Immature natural killer cell (primary cell): Measurements from ENCODE around the gene PPIP5K1. TPM values are rescaled to one million over a fixed set of nuclear protein-coding genes. Genes with fewer than 3 reads are reported as not detected.

Source experiments
- DNase-seq, 3 donors: peaks; one replicate each; pipeline ENCODE4 v3.0.0; 2022; ENCODE audit warnings: mixed read lengths in 1 of 3
- H3K27ac Mint-ChIP-seq, 6 donors: one replicate each; pipeline ENCODE4 v1.8.0; 2020; ENCODE audit warnings: mixed read lengths in 6 of 6, mild to moderate bottlenecking in 5 of 6, inconsistent platforms in 4 of 6, moderate library complexity in 3 of 6
- H3K27me3 Mint-ChIP-seq, 3 donors: one replicate each; pipeline ENCODE4 v1.8.0; 2020 to 2021; ENCODE audit warnings: low read depth in 3 of 3, mild to moderate bottlenecking in 3 of 3, mixed read lengths in 3 of 3, moderate library complexity in 3 of 3, inconsistent platforms in 1 of 3
- H3K36me3 Mint-ChIP-seq, 3 donors: one replicate each; pipeline ENCODE4 v1.8.0; 2020; ENCODE audit warnings: mixed read lengths in 3 of 3, inconsistent platforms in 2 of 3, mild to moderate bottlenecking in 2 of 3
- H3K4me1 Mint-ChIP-seq, 2 donors: one replicate each; pipeline ENCODE4 v1.8.0; 2020; ENCODE audit warnings: inconsistent platforms in 2 of 2, mild to moderate bottlenecking in 2 of 2, mixed read lengths in 2 of 2, moderate library complexity in 1 of 2
- H3K4me3 Mint-ChIP-seq, 5 donors: one replicate each; pipeline ENCODE4 v1.8.0; 2020; ENCODE audit warnings: mild to moderate bottlenecking in 5 of 5, mixed read lengths in 5 of 5, inconsistent platforms in 3 of 5, moderate library complexity in 3 of 5
- H3K9me3 Mint-ChIP-seq, 6 donors: one replicate each; pipeline ENCODE4 v1.8.0; 2020; ENCODE audit warnings: mild to moderate bottlenecking in 6 of 6, mixed read lengths in 6 of 6, inconsistent platforms in 4 of 6, moderate library complexity in 3 of 6
- polyA plus RNA-seq, 3 donors: library from polyadenylated mRNA; unstranded; fragments of 300-500 nt; fragmentation: Illumina TruSeq; gene quantifications; one replicate each; pipeline ENCODE4 v1.2.3, GENCODE V29; 2021

Gene PPIP5K1
- polyA plus RNA-seq, 3 donors from 2014 or later, result 4.9 to 7.5 (median 7.1) TPM

GRCh38 chr15:43518197-43518761, 71.7 kb downstream of the PPIP5K1 start:
- Mint-ChIP-seq H3K4me1 (peaks cover 6 to 15% of the 10 kb centered on the region in 2 donors), H3K9me3 (no peaks in the 10 kb centered on the region), H3K36me3 (no peaks in the 10 kb centered on the region), H3K4me3 (peak overlapping the region in 3 of 5 donors; percentile 38 to 54 (median 45)), H3K27ac (peak overlapping the region in 1 of 6 donors; percentile 49), H3K27me3 (peaks cover 8 to 18% (median 13%) of the 10 kb centered on the region in 3 donors)
- DNase-seq, result no peak

GRCh38 chr15:43517354-43518196, 72.4 kb downstream of the PPIP5K1 start, which contains the start of gene MAP1A:
MAP1A (plus strand) TSS chr15:43517608; CDS start chr15:43521474, 3,866 bp downstream.
- Mint-ChIP-seq H3K9me3 (no peaks in the 10 kb centered on the region), H3K27me3 (peaks cover 8 to 18% (median 13%) of the 10 kb centered on the region in 3 donors), H3K36me3 (no peaks in the 10 kb centered on the region), H3K4me3 (peak within 1 kb of the TSS in 3 of 5 donors; percentile 38 to 54 (median 45)), H3K4me1 (peaks cover 6 to 15% of the 10 kb centered on the region in 2 donors), H3K27ac (peak within 1 kb of the TSS in 1 of 6 donors; percentile 49)
- DNase-seq, result no peak

GRCh38 chr15:43516801-43517353, 73.1 kb downstream of the PPIP5K1 start:
- H3K27ac Mint-ChIP-seq, result no peak overlapping the region
- peaks cover 10 to 18% (median 13%) of the 10 kb centered on the region in 3 donors for H3K27me3 Mint-ChIP-seq
- peaks cover 6 to 15% of the 10 kb centered on the region in 2 donors for H3K4me1 Mint-ChIP-seq
- no peak overlapping the region for H3K4me3 Mint-ChIP-seq
- no peaks in the 10 kb centered on the region for H3K36me3 Mint-ChIP-seq
- no peaks in the 10 kb centered on the region for H3K9me3 Mint-ChIP-seq
- no peak for DNase-seq

GRCh38 chr15:43516185-43516584, 73.8 kb downstream of the PPIP5K1 start:
- no peak overlapping the region for H3K4me3 Mint-ChIP-seq
- H3K27ac Mint-ChIP-seq, result no peak overlapping the region
- H3K4me1 Mint-ChIP-seq, result peaks cover 12 to 20% of the 10 kb centered on the region in 2 donors

GRCh38 chr15:43515741-43516140, 74.3 kb downstream of the PPIP5K1 start:
- Mint-ChIP-seq H3K27ac (peak overlapping the region in 1 of 6 donors; percentile 49), H3K36me3 (no peaks in the 10 kb centered on the region), H3K27me3 (peaks cover 20 to 26% (median 22%) of the 10 kb centered on the region in 3 donors), H3K4me1 (peaks cover 15 to 23% of the 10 kb centered on the region in 2 donors), H3K4me3 (no peak overlapping the region), H3K9me3 (no peaks in the 10 kb centered on the region)
- DNase-seq, result no peak

More at GRCh38 chr15:43516185-43516584, 73.8 kb downstream of the PPIP5K1 start:
- peaks cover 15 to 21% (median 18%) of the 10 kb centered on the region in 3 donors for H3K27me3 Mint-ChIP-seq
- no peaks in the 10 kb centered on the region for H3K9me3 Mint-ChIP-seq
- H3K36me3 Mint-ChIP-seq, result no peaks in the 10 kb centered on the region
- no peak for DNase-seq

- Mint-ChIP-seq H3K4me1 (peaks cover 26 to 33% of the 10 kb centered on the region in 2 donors), H3K27ac (no peak overlapping the region), H3K4me3 (no peak overlapping the region), H3K9me3 (no peaks in the 10 kb centered on the region), H3K27me3 (peaks cover 25 to 29% (median 26%) of the 10 kb centered on the region in 3 donors), H3K36me3 (no peaks in the 10 kb centered on the region)
- DNase-seq, result peak in 2 of 3 donors; percentile 11 to 15
Observed at GRCh38 chr15:43514241-43515057, 75.6 kb downstream of the PPIP5K1 start.

GRCh38 chr15:43513550-43513949, 76.5 kb downstream of the PPIP5K1 start:
- DNase-seq, result no peak
- Mint-ChIP-seq H3K36me3 (no peaks in the 10 kb centered on the region), H3K27me3 (peaks cover 22 to 26% (median 25%) of the 10 kb centered on the region in 3 donors), H3K4me3 (no peak overlapping the region), H3K9me3 (no peaks in the 10 kb centered on the region), H3K27ac (no peak overlapping the region), H3K4me1 (peaks cover 26 to 32% of the 10 kb centered on the region in 2 donors)

GRCh38 chr15:43511012-43511885, 78.8 kb downstream of the PPIP5K1 start:
- Mint-ChIP-seq H3K27me3 (peaks cover 18 to 25% (median 20%) of the 10 kb centered on the region in 3 donors), H3K36me3 (no peaks in the 10 kb centered on the region), H3K27ac (peak overlapping the region; percentile 86 to 99 (median 96)), H3K9me3 (no peaks in the 10 kb centered on the region), H3K4me3 (peak overlapping the region; percentile 88 to 99 (median 95)), H3K4me1 (peaks cover 18 to 20% of the 10 kb centered on the region in 2 donors)
- DNase-seq, result peak in 2 of 3 donors; percentile 5 to 13

GRCh38 chr15:43510200-43511011, 79.6 kb downstream of the PPIP5K1 start:
- peaks cover 15 to 19% (median 16%) of the 10 kb centered on the region in 3 donors for H3K27me3 Mint-ChIP-seq
- H3K36me3 Mint-ChIP-seq, result no peaks in the 10 kb centered on the region
- DNase-seq, result peak; percentile 97 to 98 (median 98)
- peak overlapping the region; percentile 88 to 99 (median 95) for H3K4me3 Mint-ChIP-seq
- peak overlapping the region; percentile 86 to 99 (median 96) for H3K27ac Mint-ChIP-seq
- no peaks in the 10 kb centered on the region for H3K9me3 Mint-ChIP-seq
- H3K4me1 Mint-ChIP-seq, result peaks cover 18 to 20% of the 10 kb centered on the region in 2 donors

GRCh38 chr15:43509660-43510199, 80.3 kb downstream of the PPIP5K1 start:
- DNase-seq, result no peak
- peak overlapping the region; percentile 88 to 99 (median 95) for H3K4me3 Mint-ChIP-seq
- H3K9me3 Mint-ChIP-seq, result no peaks in the 10 kb centered on the region
- peaks cover 15 to 19% (median 19%) of the 10 kb centered on the region in 3 donors for H3K27me3 Mint-ChIP-seq
- no peaks in the 10 kb centered on the region for H3K36me3 Mint-ChIP-seq
- H3K27ac Mint-ChIP-seq, result peak overlapping the region in 5 of 6 donors; percentile 86 to 99 (median 98)
- H3K4me1 Mint-ChIP-seq, result peaks cover 18 to 20% of the 10 kb centered on the region in 2 donors

GRCh38 chr15:43508991-43509659, 80.9 kb downstream of the PPIP5K1 start:
- peaks cover 18 to 20% of the 10 kb centered on the region in 2 donors for H3K4me1 Mint-ChIP-seq
- H3K9me3 Mint-ChIP-seq, result no peaks in the 10 kb centered on the region
- no peaks in the 10 kb centered on the region for H3K36me3 Mint-ChIP-seq
- no peak for DNase-seq
- peak overlapping the region in 3 of 6 donors; percentile 26 to 98 (median 46) for H3K27ac Mint-ChIP-seq
- H3K27me3 Mint-ChIP-seq, result peaks cover 15 to 19% (median 15%) of the 10 kb centered on the region in 3 donors
- peak overlapping the region in 3 of 5 donors; percentile 39 to 88 (median 88) for H3K4me3 Mint-ChIP-seq
